Astrocyte of the spinal cord (primary cell): ENCODE measurements around the gene SLC9A9.

Experiments used
- DNase-seq: peaks from one replicate; pipeline ENCODE4 v3.0.0; 2011; ENCODE audit warnings: low read depth, low spot score
- H3K4me3 ChIP-seq: 2 replicates; pipeline ENCODE4 v1.5.1; 2011; ENCODE audit warnings: low read depth, mild to moderate bottlenecking, low read length, moderate library complexity
- in situ Hi-C: cut with HindIII; loops from 2 replicates; pipeline ENCODE4 v1.10.0; 2017; ENCODE audit warnings: low sequenced_read_pairs
- TF ChIP-seq, protein P1 (sequence below): IDR thresholded peaks from 2 replicates; pipeline ENCODE4 v1.5.1; 2012; ENCODE audit warnings: low read depth, mild to moderate bottlenecking, low read length, inconsistent platforms

The SLC9A9 gene

DNA sequence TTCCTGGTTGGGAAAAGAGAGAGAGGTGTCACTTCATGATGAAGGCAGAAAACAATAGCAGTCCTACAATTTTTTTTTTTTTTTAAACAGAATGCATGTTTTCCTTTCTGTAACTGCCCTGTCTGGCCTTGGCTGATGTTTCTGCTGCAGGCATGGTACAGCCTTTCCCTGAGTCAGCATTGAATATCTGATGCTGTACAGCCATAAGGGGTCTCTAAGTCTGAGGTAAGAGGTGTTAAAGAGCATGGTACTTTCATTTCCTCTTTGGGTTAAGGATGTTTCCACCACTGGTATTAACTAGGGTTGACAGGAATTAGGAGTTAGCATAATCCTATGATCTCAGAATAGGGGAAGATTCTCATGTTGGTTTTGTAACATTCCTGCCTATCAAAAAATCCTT lies 581.3 kb downstream of the SLC9A9 start:
- in situ Hi-C loops: no loop called here
- TF ChIP-seq, protein P1, sequence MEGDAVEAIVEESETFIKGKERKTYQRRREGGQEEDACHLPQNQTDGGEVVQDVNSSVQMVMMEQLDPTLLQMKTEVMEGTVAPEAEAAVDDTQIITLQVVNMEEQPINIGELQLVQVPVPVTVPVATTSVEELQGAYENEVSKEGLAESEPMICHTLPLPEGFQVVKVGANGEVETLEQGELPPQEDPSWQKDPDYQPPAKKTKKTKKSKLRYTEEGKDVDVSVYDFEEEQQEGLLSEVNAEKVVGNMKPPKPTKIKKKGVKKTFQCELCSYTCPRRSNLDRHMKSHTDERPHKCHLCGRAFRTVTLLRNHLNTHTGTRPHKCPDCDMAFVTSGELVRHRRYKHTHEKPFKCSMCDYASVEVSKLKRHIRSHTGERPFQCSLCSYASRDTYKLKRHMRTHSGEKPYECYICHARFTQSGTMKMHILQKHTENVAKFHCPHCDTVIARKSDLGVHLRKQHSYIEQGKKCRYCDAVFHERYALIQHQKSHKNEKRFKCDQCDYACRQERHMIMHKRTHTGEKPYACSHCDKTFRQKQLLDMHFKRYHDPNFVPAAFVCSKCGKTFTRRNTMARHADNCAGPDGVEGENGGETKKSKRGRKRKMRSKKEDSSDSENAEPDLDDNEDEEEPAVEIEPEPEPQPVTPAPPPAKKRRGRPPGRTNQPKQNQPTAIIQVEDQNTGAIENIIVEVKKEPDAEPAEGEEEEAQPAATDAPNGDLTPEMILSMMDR: no peak
- no peak overlapping the region for H3K4me3 ChIP-seq
- no peak for DNase-seq

DNA sequence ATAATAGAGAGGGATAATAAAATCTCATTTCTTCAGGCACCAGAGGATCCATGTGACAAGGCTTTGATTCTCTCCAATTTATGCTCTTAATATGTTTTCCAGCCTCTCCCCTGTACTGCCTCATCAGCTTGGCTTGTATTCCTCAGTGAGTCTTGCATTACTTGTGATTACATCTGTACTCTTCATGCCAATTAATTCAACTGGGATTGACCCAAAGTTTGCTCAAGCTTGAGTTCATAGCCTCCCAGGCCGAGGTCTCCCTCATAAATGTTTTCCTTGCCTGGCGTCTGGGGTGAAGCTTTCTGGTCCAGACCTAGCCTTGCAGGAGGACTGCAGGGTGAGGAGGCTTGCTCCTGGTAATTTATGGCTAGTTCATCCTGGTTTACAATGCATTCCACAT lies 581.8 kb downstream of the SLC9A9 start:
- H3K4me3 ChIP-seq: no peak overlapping the region
- TF ChIP-seq, protein P1: no peak
- no peak for DNase-seq
- in situ Hi-C loops: no loop called here

DNA sequence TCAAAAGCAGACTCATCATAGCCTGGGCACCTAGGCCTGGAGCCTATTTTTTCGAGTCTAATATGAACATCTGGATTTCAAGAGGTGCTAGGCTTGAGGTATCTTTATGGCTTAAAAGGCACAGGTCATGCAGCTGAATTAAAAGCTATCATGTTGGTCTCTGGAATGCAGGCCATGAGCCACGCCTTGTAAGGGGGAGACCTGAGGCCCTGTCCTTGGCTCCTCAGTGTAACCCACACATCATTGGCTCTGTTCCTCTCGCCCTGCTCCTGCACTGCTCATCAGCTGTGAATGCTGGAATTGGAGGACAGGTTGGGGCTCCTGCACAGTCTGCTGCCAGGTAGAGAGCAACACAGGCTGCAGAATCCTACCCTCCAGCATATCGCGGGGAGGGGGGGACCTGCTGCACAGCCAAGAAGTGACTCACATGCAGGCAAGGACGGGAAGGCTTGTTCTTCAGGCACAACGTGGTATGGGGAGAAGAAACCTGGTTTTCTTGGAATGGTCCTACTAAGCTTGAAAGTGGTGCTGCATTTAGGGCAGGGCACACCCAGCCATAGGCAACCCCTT lies 582.7 kb downstream of the SLC9A9 start:
- in situ Hi-C loops: no loop called here
- DNase-seq: no peak
- H3K4me3 ChIP-seq: no peak overlapping the region
- TF ChIP-seq, protein P1: no peak

DNA sequence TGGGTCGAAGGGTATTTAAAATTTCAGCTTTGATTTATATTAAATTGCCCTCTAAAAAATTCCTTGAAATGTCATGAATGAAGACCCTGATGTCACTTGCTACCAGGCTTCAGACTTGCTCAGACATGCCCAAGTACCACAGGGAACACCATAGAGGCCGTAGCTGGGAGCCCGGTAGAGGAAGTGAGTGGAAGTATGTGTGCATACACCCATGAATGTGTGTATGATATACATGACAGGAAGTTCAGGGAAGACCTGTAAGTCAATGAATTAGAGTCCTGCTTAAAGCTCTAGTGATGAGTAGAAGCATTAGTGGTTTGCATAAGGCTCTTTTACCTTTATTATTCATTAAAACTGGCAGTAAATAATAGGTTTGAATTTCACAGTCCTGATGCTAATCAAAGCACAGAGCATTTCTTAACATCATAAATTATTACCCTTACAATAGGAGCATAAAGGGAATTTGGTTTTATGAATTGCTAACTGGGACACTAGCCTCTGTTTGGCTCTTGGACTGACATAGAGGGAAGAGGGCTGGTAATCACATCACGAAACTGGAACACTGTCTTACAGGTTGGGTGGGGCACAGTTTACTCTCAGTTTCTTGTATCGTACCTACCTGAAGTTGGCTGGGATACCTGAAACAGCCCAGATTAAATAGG lies 584.3 kb downstream of the SLC9A9 start:
- in situ Hi-C loops: no loop called here
- no peak overlapping the region for H3K4me3 ChIP-seq
- TF ChIP-seq, protein P1: no peak
- DNase-seq: no peak

DNA sequence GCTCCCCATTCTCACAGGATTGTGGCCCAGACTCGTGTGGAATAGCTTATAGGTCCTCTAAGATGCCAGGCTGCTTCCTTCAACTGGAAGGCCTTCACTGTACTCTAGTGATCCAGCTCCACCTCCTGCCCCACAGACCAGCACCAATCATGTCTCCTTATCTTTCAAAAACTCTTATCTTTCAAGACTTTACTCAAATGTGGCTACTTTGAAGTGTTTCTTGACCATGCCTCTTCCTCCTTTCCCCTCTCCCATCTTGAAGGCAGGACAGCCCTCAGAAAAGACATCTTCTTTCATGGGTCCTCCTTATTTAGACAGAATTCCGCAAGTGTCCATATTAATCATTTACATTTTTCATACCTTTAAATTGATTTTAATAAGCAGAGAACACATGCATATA lies 586.4 kb downstream of the SLC9A9 start:
- DNase-seq: no peak
- H3K4me3 ChIP-seq: no peak overlapping the region
- in situ Hi-C loops: no loop called here
- TF ChIP-seq, protein P1: no peak

DNA sequence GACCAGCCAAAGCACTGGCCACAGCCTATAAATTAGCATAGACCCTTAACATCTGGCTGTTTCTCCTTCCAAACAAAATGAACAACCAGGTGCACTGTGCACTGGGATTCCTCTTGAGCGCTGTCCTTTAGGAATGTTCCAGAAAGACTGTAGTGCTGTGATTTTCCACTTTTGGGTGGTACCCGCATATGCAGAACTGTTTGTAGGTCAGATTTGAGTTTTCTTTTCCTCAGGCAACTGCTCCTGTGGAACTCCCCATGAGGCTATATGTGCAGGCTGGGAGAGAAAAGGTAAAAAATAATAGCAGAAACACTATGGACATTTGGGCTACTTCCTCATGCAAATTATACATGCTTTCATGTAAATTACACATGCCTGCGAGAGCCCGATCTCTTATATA lies 589.6 kb downstream of the SLC9A9 start:
- TF ChIP-seq, protein P1: no peak

More for the DNA sequence above, 589.6 kb downstream of the SLC9A9 start:
- H3K4me3 ChIP-seq: no peak overlapping the region
- in situ Hi-C loops: no loop called here
- no peak for DNase-seq
